ENCODE data around the gene HOMEZ. TPM values are rescaled to one million over a fixed set of nuclear protein-coding genes. Genes with fewer than 3 reads are reported as not detected.

HOMEZ gene
- polyA plus RNA-seq, 2 of the 4 experiments (the other 2 are of a cell fraction) = 7.7 to 9.2 TPM

DNA sequence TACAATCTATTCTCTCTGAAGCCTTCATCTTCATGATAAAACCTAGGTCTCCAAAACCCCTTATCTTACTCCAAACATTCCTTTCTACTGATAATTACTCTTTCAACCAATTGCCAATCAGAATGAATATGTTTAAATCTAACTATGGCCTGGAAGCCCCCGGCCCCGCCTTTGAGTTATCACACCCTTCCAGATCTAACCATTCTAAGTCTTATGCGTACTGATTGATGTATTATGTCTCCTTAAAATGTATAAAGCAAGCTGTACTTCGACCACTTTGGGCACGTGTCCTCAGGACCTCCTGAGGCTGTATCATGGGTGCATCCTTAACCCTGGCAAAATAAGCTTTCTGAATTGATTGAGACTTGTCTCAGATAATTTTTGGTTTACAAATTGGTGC, 49.7 kb upstream of the HOMEZ start (continued):
- TF ChIP-seq, protein P1, sequence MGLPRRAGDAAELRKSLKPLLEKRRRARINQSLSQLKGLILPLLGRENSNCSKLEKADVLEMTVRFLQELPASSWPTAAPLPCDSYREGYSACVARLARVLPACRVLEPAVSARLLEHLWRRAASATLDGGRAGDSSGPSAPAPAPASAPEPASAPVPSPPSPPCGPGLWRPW (IDR thresholded peaks at IDR 0.05) = no peak
- TF ChIP-seq, protein P2, sequence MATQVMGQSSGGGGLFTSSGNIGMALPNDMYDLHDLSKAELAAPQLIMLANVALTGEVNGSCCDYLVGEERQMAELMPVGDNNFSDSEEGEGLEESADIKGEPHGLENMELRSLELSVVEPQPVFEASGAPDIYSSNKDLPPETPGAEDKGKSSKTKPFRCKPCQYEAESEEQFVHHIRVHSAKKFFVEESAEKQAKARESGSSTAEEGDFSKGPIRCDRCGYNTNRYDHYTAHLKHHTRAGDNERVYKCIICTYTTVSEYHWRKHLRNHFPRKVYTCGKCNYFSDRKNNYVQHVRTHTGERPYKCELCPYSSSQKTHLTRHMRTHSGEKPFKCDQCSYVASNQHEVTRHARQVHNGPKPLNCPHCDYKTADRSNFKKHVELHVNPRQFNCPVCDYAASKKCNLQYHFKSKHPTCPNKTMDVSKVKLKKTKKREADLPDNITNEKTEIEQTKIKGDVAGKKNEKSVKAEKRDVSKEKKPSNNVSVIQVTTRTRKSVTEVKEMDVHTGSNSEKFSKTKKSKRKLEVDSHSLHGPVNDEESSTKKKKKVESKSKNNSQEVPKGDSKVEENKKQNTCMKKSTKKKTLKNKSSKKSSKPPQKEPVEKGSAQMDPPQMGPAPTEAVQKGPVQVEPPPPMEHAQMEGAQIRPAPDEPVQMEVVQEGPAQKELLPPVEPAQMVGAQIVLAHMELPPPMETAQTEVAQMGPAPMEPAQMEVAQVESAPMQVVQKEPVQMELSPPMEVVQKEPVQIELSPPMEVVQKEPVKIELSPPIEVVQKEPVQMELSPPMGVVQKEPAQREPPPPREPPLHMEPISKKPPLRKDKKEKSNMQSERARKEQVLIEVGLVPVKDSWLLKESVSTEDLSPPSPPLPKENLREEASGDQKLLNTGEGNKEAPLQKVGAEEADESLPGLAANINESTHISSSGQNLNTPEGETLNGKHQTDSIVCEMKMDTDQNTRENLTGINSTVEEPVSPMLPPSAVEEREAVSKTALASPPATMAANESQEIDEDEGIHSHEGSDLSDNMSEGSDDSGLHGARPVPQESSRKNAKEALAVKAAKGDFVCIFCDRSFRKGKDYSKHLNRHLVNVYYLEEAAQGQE (IDR thresholded peaks at IDR 0.05) = no peak

GRCh38 chr14:23327947-23328744, 42.2 kb upstream of the HOMEZ start:
- Histone ChIP-seq H3K4me3 (no peak overlapping the region), H3K4me2 (no peak overlapping the region), H3K27ac (no peak overlapping the region), H3K4me1 (peaks cover 10% of the 10 kb centered on the region), H3K9me3 (no peaks in the 10 kb centered on the region)
- CTCF ChIA-PET = interaction anchor here (0.8 to 14.7 kb wide), 20 partner anchors 10 to 233 kb away, joined by 3 to 186 read pairs (median 4); partner anchors contain the start of genes BCL2L2, CMTM5 and SLC22A17
- POLR2A ChIA-PET = no interaction called here
- peak; percentile 79 to 85 for DNase-seq (ENCODE audit: low read depth in 1 of 2, low spot score in 1 of 2)
- peak; percentile 82 to 84 for ATAC-seq
- 32% methylated on average over 4 of the region's 4 CpGs for WGBS (ENCODE audit: missing lambda C conversion rate)
- no peak for FAIRE-seq
- peak; percentile 78 to 89 for TF ChIP-seq RAD21 (conservative IDR thresholded peaks at IDR 0.05 in 1 of 2, IDR thresholded peaks at IDR 0.05 in 1 of 2)
- TF ChIP-seq FOSL2 (IDR thresholded peaks at IDR 0.05) = no peak
- peak; percentile 36; the same call in 1 of the 2 replicates for TF ChIP-seq FOSL2 (CRISPR knock-in tag; IDR thresholded peaks at IDR 0.05)
- TF ChIP-seq, protein P3, sequence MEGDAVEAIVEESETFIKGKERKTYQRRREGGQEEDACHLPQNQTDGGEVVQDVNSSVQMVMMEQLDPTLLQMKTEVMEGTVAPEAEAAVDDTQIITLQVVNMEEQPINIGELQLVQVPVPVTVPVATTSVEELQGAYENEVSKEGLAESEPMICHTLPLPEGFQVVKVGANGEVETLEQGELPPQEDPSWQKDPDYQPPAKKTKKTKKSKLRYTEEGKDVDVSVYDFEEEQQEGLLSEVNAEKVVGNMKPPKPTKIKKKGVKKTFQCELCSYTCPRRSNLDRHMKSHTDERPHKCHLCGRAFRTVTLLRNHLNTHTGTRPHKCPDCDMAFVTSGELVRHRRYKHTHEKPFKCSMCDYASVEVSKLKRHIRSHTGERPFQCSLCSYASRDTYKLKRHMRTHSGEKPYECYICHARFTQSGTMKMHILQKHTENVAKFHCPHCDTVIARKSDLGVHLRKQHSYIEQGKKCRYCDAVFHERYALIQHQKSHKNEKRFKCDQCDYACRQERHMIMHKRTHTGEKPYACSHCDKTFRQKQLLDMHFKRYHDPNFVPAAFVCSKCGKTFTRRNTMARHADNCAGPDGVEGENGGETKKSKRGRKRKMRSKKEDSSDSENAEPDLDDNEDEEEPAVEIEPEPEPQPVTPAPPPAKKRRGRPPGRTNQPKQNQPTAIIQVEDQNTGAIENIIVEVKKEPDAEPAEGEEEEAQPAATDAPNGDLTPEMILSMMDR (IDR thresholded peaks at IDR 0.05) = peak; percentile 91
- no peak for TF ChIP-seq NR3C1 (IDR thresholded peaks at IDR 0.05)
- no peak for TF ChIP-seq HOXB13 (CRISPR knock-in tag; IDR thresholded peaks at IDR 0.05; ENCODE audit: low read depth)
- no peak for TF ChIP-seq ZNF302 (CRISPR knock-in tag; IDR thresholded peaks at IDR 0.05)
- no peak for TF ChIP-seq ESRRA (IDR thresholded peaks at IDR 0.05; ENCODE audit: borderline replicate concordance, low read length)
- TF ChIP-seq EHMT2 (IDR thresholded peaks at IDR 0.05; ENCODE audit: low read depth) = no peak
- TF ChIP-seq, protein P4, sequence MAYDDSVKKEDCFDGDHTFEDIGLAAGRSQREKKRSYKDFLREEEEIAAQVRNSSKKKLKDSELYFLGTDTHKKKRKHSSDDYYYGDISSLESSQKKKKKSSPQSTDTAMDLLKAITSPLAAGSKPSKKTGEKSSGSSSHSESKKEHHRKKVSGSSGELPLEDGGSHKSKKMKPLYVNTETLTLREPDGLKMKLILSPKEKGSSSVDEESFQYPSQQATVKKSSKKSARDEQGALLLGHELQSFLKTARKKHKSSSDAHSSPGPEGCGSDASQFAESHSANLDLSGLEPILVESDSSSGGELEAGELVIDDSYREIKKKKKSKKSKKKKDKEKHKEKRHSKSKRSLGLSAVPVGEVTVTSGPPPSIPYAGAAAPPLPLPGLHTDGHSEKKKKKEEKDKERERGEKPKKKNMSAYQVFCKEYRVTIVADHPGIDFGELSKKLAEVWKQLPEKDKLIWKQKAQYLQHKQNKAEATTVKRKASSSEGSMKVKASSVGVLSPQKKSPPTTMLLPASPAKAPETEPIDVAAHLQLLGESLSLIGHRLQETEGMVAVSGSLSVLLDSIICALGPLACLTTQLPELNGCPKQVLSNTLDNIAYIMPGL (CRISPR knock-in tag; IDR thresholded peaks at IDR 0.05; ENCODE audit: borderline replicate concordance) = no peak
- no peak for TF ChIP-seq ELK1 (IDR thresholded peaks at IDR 0.05; ENCODE audit: low read depth, low read length)
- no peak for TF ChIP-seq EP300 (IDR thresholded peaks at IDR 0.05)
- TF ChIP-seq JUNB (IDR thresholded peaks at IDR 0.05) = no peak
- no peak for TF ChIP-seq NPAS2 (CRISPR knock-in tag; IDR thresholded peaks at IDR 0.05; ENCODE audit: borderline replicate concordance)
- TF ChIP-seq RCOR1 (IDR thresholded peaks at IDR 0.05; ENCODE audit: low read depth, low read length) = no peak
- TF ChIP-seq SMC3 (IDR thresholded peaks at IDR 0.05) = peak; percentile 80
- TF ChIP-seq GATA3 (IDR thresholded peaks at IDR 0.05; ENCODE audit: borderline replicate concordance) = no peak
- no peak for TF ChIP-seq MAZ (IDR thresholded peaks at IDR 0.05; ENCODE audit: borderline replicate concordance, low read depth, low read length)
- no peak for TF ChIP-seq FOSB (CRISPR knock-in tag; IDR thresholded peaks at IDR 0.05)
- no peak for TF ChIP-seq PHF8 (IDR thresholded peaks at IDR 0.05; ENCODE audit: borderline replicate concordance, low read depth)
- TF ChIP-seq TFCP2L1 (CRISPR knock-in tag; IDR thresholded peaks at IDR 0.05) = no peak
- no peak for TF ChIP-seq CBX8 (IDR thresholded peaks at IDR 0.05)
- no peak for TF ChIP-seq E2F6 (IDR thresholded peaks at IDR 0.05; ENCODE audit: borderline replicate concordance, low read depth)
- TF ChIP-seq MYC (IDR thresholded peaks at IDR 0.05; ENCODE audit: borderline replicate concordance, low read length) = no peak
- TF ChIP-seq BCL3 (IDR thresholded peaks at IDR 0.05) = no peak
